Neural cell (in vitro differentiated cells): ENCODE results near the gene ZNF358. TPM values are rescaled to one million over a fixed set of nuclear protein-coding genes. Genes with fewer than 3 reads are reported as not detected.

Experiments
- H2AFZ ChIP-seq: fragments of 200-600, 300-800 bp; sonication (generic), shearing (Covaris generic); 2 replicates; pipeline ENCODE4 v1.6.0; 2014; ENCODE audit warnings: low read depth, mild to moderate bottlenecking, antibody characterized with exemption, low read length, moderate library complexity
- H3F3A ChIP-seq: fragments of 200-600 bp; shearing (Covaris generic); 2 replicates; pipeline ENCODE4 v1.6.1; 2016; ENCODE audit warnings: mild to moderate bottlenecking, moderate library complexity, mixed read lengths, antibody characterized with exemption, low read length; ENCODE audit not compliant: insufficient read depth, poor library complexity, severe bottlenecking
- H3K27ac ChIP-seq: fragments of 200-600, 300-800 bp; sonication (generic), shearing (Covaris generic); 2 replicates; pipeline ENCODE4 v1.5.1; 2014; ENCODE audit warnings: mild to moderate bottlenecking, low read length, moderate library complexity
- H3K27me3 ChIP-seq: fragments of 300-800, 200-600 bp; sonication (generic), shearing (Covaris generic); 2 replicates; pipeline ENCODE4 v1.6.0; 2014; ENCODE audit warnings: mild to moderate bottlenecking, low read depth, low read length, moderate library complexity; ENCODE audit not compliant: insufficient read depth
- H3K36me3 ChIP-seq: fragments of 300-800, 200-600 bp; sonication (generic), shearing (Covaris generic); 2 replicates; pipeline ENCODE4 v1.5.1; 2014; ENCODE audit warnings: mild to moderate bottlenecking, antibody characterized with exemption, low read length, moderate library complexity; ENCODE audit not compliant: insufficient read depth
- H3K4me2 ChIP-seq: fragments of 300-800, 200-600 bp; sonication (generic), shearing (Covaris generic); 2 replicates; pipeline ENCODE4 v1.6.0; 2014; ENCODE audit warnings: mild to moderate bottlenecking, low read length
- H3K4me3 ChIP-seq: fragments of 300-800, 200-600 bp; sonication (generic), shearing (Covaris generic); 2 replicates; pipeline ENCODE4 v1.5.1; 2014; ENCODE audit warnings: mild to moderate bottlenecking, low read length, moderate library complexity
- H3K79me2 ChIP-seq: fragments of 200-600 bp; shearing (Covaris generic); replicated peaks from 2 replicates; pipeline ENCODE4 v1.6.0; 2014; ENCODE audit warnings: mild to moderate bottlenecking, low read length, moderate library complexity; ENCODE audit not compliant: insufficient read depth
- H3K9ac ChIP-seq: fragments of 300-800, 200-600 bp; sonication (generic), shearing (Covaris generic); 2 replicates; pipeline ENCODE4 v1.6.1; 2016; ENCODE audit warnings: mild to moderate bottlenecking, low read length, mixed read lengths
- H3K9me2 ChIP-seq: fragments of 200-600 bp; shearing (Covaris generic); 2 replicates; pipeline ENCODE4 v1.6.1; 2016; ENCODE audit warnings: mild to moderate bottlenecking, low read length, mixed read lengths; ENCODE audit not compliant: insufficient read depth
- H3K9me3 ChIP-seq: fragments of 200-600, 300-800 bp; sonication (generic), shearing (Covaris generic); 2 replicates; pipeline ENCODE4 v1.6.1; 2016; ENCODE audit warnings: mild to moderate bottlenecking, mixed run types, low read length, moderate library complexity, mixed read lengths
- H4K20me1 ChIP-seq: fragments of 200-600 bp; shearing (Covaris generic); 2 replicates; pipeline ENCODE4 v1.6.1; 2016; ENCODE audit warnings: mild to moderate bottlenecking, mixed run types; ENCODE audit not compliant: insufficient read depth
- CTCF ChIP-seq: fragments of 450-650 bp; IDR thresholded peaks from 2 replicates; pipeline ENCODE4 v1.5.1; 2014; ENCODE audit warnings: antibody characterized with exemption, mild to moderate bottlenecking, moderate library complexity; ENCODE audit not compliant: poor library complexity, severe bottlenecking
- EP300 ChIP-seq: fragments of 450-650 bp; conservative IDR thresholded peaks from 2 replicates; pipeline ENCODE4 v1.6.1; 2014; ENCODE audit warnings: antibody characterized with exemption, mild to moderate bottlenecking, moderate library complexity; ENCODE audit not compliant: poor library complexity, severe bottlenecking
- EZH2 ChIP-seq: fragments of 200-600, 300-800 bp; shearing (Covaris generic), sonication (generic); IDR thresholded peaks from 2 replicates; pipeline ENCODE4 v1.6.1; 2014; ENCODE audit warnings: antibody characterized with exemption, low read length, borderline replicate concordance, mild to moderate bottlenecking; ENCODE audit not compliant: insufficient read depth, poor library complexity, severe bottlenecking
- MXI1 ChIP-seq: fragments of 450-650 bp; conservative IDR thresholded peaks from 2 replicates; pipeline ENCODE4 v1.6.1; 2014; ENCODE audit warnings: antibody characterized with exemption, mild to moderate bottlenecking; ENCODE audit not compliant: poor library complexity, severe bottlenecking
- POLR2AphosphoS5 ChIP-seq: IDR thresholded peaks from 2 replicates; pipeline ENCODE4 v1.6.1; 2012
- RAD21 ChIP-seq: fragments of 450-650 bp; conservative IDR thresholded peaks from 2 replicates; pipeline ENCODE4 v1.6.1; 2014; ENCODE audit warnings: antibody characterized with exemption, mild to moderate bottlenecking, moderate library complexity
- REST ChIP-seq: IDR thresholded peaks from 2 replicates; pipeline ENCODE4 v1.6.1; 2012; ENCODE audit warnings: borderline replicate concordance
- SMC3 ChIP-seq: fragments of 450-650 bp; conservative IDR thresholded peaks from 2 replicates; pipeline ENCODE4 v1.6.1; 2014; ENCODE audit warnings: antibody characterized with exemption, mild to moderate bottlenecking, moderate library complexity; ENCODE audit not compliant: poor library complexity
- TAF1 ChIP-seq: IDR thresholded peaks from 2 replicates; pipeline ENCODE4 v1.6.1; 2012; ENCODE audit warnings: low read depth
- polyA plus RNA-seq: library from polyadenylated mRNA; depleted of rRNA; stranded (reverse); fragments of >200 nt; gene quantifications from 2 replicates; pipeline ENCODE4 v1.2.3, GENCODE V29; 2014

The ZNF358 gene
- polyA plus RNA-seq, 1 donor from 2014 or later = 22.0 TPM

GRCh38 chr19:7515110-7515644 is 726 bp upstream of the ZNF358 start:
- H2AFZ ChIP-seq = peak overlapping the region; percentile 98
- no peak for TF ChIP-seq REST
- no peak for TF ChIP-seq EP300
- no peak for TF ChIP-seq TAF1
- TF ChIP-seq EZH2 = no peak
- no peak for TF ChIP-seq MXI1
- no peaks in the 10 kb centered on the region for H3K9me3 ChIP-seq
- no peaks in the 10 kb centered on the region for H3K9me2 ChIP-seq
- H3K79me2 ChIP-seq = peaks cover 22% of the 10 kb centered on the region
- H3F3A ChIP-seq = no peaks in the 10 kb centered on the region
- H3K36me3 ChIP-seq = no peaks in the 10 kb centered on the region
- H3K27me3 ChIP-seq = no peaks in the 10 kb centered on the region
- no peaks in the 10 kb centered on the region for H4K20me1 ChIP-seq
- H3K9ac ChIP-seq = peak overlapping the region; percentile 90
- H3K4me3 ChIP-seq = peak overlapping the region; percentile 65
- H3K27ac ChIP-seq = peak overlapping the region; percentile 83
- H3K4me2 ChIP-seq = peak overlapping the region; percentile 82

- no peak for TF ChIP-seq EZH2
- no peak for TF ChIP-seq CTCF
- TF ChIP-seq RAD21 = no peak
- TF ChIP-seq REST = no peak
- no peak for TF ChIP-seq SMC3
- TF ChIP-seq MXI1 = no peak
- no peak for TF ChIP-seq EP300
- no peak for TF ChIP-seq POLR2AphosphoS5
- TF ChIP-seq TAF1 = no peak
- no peaks in the 10 kb centered on the region for H4K20me1 ChIP-seq
- peak overlapping the region; percentile 92 for H3K9ac ChIP-seq
- no peaks in the 10 kb centered on the region for H3K27me3 ChIP-seq
- no peaks in the 10 kb centered on the region for H3K9me3 ChIP-seq
- no peaks in the 10 kb centered on the region for H3K36me3 ChIP-seq
- peak overlapping the region; percentile 84 for H3K4me2 ChIP-seq
- H3K9me2 ChIP-seq = no peaks in the 10 kb centered on the region
- H3K27ac ChIP-seq = peak overlapping the region; percentile 77
- no peaks in the 10 kb centered on the region for H3F3A ChIP-seq
- H3K4me3 ChIP-seq = peak overlapping the region; percentile 93
- peaks cover 22% of the 10 kb centered on the region for H3K79me2 ChIP-seq
- peak overlapping the region; percentile 38 for H2AFZ ChIP-seq
Observed at GRCh38 chr19:7516333-7516732, 430 bp downstream of the ZNF358 start.
